HL-60/S4 treated with retinoic acid at 250 ng/mL for 4 days and 3 days (cell line): ENCODE data around the gene ATG10.
"Not testable (repeated sequence)": the region's sequence is repeated elsewhere in the genome, so short reads cannot be mapped to it uniquely, and the experiment has no call there.

Experiments
- in situ Hi-C: fragments of 300-500 bp; cut with MboI; formaldehyde crosslinking; loops from 2 replicates; pipeline ENCODE4 v1.7.0; 2022; ENCODE audit warnings: low sequenced_read_pairs

The ATG10 gene

GRCh38 chr5:81980598-81981260 is 8.9 kb downstream of the ATG10 start:
- in situ Hi-C loops = no loop called here

- in situ Hi-C loops = not testable (repeated sequence)
These were observed 10.4 kb downstream of the ATG10 start for GRCh38 chr5:81982172-81982685.

- in situ Hi-C loops = not testable (repeated sequence)
These were observed 11.3 kb downstream of the ATG10 start for GRCh38 chr5:81983148-81983547.

GRCh38 chr5:81983563-81983962 is 11.7 kb downstream of the ATG10 start:
- in situ Hi-C loops = not testable (repeated sequence)

- in situ Hi-C loops = no loop called here
These were observed 14.3 kb downstream of the ATG10 start for GRCh38 chr5:81986126-81986525.

- in situ Hi-C loops = no loop called here
These were observed 17.4 kb downstream of the ATG10 start for GRCh38 chr5:81989204-81989603.

GRCh38 chr5:81994679-81995078 is 22.9 kb downstream of the ATG10 start:
- in situ Hi-C loops = no loop called here

GRCh38 chr5:81995407-81995806 is 23.6 kb downstream of the ATG10 start:
- in situ Hi-C loops = no loop called here

GRCh38 chr5:82004511-82004910 is 32.7 kb downstream of the ATG10 start:
- in situ Hi-C loops = no loop called here

GRCh38 chr5:82009869-82010268 is 38.0 kb downstream of the ATG10 start:
- in situ Hi-C loops = not testable (repeated sequence)

- in situ Hi-C loops = no loop called here
These were observed 38.9 kb downstream of the ATG10 start for GRCh38 chr5:82010696-82011095.

GRCh38 chr5:82011761-82012160 is 39.9 kb downstream of the ATG10 start:
- in situ Hi-C loops = no loop called here

GRCh38 chr5:82014644-82015043 is 42.8 kb downstream of the ATG10 start:
- in situ Hi-C loops = not testable (repeated sequence)

GRCh38 chr5:82018462-82018861 is 46.6 kb downstream of the ATG10 start:
- in situ Hi-C loops = no loop called here

GRCh38 chr5:82019342-82020138 is 47.7 kb downstream of the ATG10 start:
- in situ Hi-C loops = no loop called here

- in situ Hi-C loops = no loop called here
These were observed 50.7 kb downstream of the ATG10 start for GRCh38 chr5:82022499-82022898.

GRCh38 chr5:82023644-82024043 is 51.8 kb downstream of the ATG10 start:
- in situ Hi-C loops = no loop called here

GRCh38 chr5:82031220-82032119 is 59.6 kb downstream of the ATG10 start:
- in situ Hi-C loops = no loop called here

GRCh38 chr5:82042894-82043293 is 71.1 kb downstream of the ATG10 start:
- in situ Hi-C loops = not testable (repeated sequence)

- in situ Hi-C loops = no loop called here
These were observed 72.2 kb downstream of the ATG10 start for GRCh38 chr5:82044010-82044409.
